ENCODE data around the gene ABHD15.

Gene ABHD15, protein sequence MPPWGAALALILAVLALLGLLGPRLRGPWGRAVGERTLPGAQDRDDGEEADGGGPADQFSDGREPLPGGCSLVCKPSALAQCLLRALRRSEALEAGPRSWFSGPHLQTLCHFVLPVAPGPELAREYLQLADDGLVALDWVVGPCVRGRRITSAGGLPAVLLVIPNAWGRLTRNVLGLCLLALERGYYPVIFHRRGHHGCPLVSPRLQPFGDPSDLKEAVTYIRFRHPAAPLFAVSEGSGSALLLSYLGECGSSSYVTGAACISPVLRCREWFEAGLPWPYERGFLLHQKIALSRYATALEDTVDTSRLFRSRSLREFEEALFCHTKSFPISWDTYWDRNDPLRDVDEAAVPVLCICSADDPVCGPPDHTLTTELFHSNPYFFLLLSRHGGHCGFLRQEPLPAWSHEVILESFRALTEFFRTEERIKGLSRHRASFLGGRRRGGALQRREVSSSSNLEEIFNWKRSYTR

DNA sequence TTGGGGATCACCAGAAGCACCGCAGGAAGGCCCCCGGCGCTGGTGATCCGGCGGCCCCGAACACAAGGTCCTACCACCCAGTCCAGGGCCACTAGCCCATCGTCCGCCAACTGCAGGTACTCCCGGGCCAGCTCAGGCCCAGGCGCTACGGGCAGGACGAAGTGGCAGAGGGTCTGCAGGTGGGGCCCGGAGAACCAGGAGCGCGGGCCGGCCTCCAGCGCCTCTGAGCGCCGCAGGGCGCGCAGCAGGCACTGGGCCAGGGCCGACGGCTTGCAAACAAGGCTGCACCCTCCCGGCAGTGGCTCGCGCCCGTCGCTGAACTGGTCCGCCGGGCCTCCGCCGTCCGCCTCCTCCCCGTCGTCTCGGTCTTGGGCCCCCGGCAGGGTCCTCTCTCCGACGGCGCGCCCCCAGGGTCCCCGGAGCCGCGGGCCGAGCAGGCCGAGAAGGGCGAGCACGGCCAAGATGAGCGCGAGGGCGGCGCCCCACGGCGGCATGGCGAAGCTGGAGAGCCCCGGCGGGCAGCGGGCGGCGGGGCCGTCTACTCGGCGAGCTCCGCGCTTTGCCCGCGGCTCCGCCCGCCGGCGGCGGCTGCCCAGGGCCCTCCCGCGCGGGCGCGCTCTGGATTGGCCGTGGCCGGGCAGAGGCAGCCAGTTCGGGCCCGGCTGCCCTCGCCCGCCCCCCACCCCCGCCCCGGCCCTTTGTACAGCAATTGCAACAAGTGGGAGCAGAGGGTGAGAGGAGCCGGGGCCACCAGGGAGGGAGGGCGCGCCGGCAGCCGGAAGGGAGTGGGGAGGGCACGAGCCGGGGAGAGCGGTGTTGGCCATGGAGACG is at the start of gene ABHD15:
Gene ABHD15 (minus strand): TSS at position 565 of the 831 bp plus-strand sequence. CDS start 71 bp downstream, at position 494.
- peak; percentile 81 for DNase-seq

DNA sequence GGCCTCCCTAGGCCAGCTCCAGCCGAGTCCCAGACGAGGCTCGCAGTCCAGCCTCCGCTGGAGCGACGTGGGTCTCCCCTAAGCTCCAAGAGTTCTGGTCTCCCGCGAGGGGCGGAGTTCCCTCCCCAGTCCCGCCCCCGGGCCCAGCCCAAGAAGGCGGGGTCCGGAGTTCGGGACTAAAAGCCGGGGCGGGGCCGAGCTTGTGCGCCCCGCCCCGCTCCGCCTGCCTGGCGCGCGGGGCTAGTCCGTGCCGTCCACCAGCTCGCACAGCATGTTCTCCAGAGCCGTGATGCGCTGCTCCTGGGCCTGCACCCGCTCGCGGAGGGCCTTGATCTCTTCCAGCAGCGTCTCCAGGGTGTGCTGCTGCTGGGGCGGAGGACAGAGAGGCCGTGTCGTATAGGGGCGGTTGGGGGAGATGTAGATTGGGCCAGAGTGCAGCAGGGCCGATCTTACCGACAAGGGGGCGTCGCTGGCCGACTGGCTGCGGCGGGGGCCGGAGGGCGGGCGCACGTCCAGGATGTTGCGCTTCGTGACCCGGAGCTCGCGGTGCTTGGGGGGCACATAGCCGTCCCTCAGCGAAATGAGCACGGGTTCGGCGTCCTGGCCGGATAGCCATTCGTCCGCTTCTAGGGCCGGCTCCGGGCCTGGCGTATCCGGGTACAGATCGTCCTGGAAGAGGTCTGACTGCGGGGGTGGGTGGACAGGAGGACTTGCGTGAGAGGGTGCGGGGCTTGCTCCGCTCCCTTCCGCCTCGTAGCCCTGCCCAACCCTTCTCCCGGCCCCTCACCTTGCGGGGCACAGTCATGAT is 48.9 kb upstream of the ABHD15 start:
- DNase-seq, result peak; percentile 94

DNA sequence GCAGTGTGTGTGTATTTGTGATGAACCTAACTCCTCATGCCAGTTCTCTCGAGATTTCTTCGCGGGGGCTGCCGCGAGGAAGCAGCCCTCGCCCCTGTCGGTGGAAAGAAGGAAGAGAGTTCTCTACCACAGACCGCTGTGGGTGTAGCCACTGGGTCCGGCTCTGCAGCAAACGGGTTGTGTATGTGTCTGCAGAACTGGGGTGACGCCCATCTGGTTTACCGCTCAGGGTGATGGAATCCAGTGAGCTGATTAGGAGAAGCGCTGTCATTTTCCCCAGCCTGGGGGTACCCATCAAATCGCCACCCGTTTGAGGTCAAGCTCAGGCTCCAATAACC is 48.2 kb upstream of the ABHD15 start:
- peak; percentile 58 for DNase-seq

DNA sequence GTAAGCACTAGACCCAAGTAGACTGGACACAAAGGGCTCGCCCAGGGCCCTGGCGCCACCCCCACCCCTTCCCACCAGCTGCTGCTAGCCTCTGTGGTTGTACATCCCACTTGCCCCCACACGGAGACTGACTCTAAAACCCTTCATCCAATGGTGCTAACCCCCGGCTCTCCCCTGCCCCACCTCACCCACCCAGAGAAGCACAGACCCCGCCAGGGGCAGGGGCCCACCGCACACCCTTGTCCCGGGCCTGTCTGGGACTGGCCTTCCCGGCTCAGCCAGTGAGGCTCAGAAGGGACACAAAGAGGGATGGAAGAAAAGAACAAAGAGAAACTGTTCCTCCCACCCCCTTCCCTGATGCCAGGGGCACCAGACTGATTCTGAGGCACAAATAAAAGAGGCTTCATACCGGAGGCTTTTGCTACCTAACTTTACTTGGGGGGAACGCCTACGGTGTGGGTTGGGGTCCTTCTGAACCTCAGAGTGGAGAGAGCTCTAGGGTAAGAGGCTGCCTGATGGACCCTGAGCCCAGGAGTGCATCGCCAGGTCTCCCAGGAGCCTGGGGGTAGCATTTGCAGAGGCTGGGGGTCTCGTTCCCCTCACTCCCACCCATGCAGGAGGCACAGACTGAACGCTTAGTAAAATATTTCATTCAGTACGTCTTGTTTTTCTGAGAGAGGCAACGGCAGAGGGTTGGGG is 47.7 kb upstream of the ABHD15 start:
- no peak for DNase-seq

DNA sequence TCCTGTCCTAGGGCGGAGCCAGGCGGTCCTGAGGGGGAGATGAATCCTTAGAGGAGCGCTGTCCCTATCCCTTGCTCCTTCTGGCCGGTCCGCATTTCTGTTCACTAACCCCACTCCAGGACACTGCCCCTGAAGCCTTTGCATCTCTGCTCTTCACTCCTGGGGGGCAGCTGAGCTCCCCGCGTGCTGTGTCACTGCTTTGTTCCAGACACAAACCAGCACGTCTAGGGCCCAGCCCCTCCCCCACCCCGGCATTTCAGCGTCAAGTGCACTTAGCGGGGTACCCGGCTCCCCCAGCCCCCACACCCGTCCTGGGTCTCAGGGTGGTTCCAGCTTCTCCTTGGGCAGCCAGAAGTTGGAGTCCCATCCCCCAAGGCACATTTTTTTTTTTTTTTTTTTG is 47.0 kb upstream of the ABHD15 start:
- DNase-seq, result no peak

DNA sequence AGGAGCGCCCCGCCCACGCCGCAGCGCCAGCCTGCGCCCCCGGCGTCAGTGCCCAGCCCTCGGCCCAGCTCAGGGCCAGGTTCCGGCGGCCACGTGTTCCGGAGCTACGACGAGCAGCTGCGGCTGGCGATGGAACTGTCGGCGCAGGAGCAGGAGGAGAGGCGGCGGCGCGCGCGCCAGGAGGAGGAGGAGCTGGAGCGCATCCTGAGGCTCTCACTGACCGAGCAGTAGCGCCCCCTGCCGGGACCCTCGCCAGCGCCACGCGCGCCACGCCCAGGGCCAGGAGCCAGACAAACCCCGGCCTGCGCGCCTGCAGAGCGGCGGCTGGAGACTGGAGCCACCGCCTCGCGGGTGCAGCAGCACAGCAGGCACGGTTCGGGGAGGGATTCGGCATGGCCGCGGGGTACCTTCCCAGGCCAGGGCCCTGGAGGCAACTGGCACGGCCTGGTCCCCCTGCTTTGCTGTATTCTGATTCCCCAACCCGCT is 46.6 kb upstream of the ABHD15 start:
- peak; percentile 96 for DNase-seq

DNA sequence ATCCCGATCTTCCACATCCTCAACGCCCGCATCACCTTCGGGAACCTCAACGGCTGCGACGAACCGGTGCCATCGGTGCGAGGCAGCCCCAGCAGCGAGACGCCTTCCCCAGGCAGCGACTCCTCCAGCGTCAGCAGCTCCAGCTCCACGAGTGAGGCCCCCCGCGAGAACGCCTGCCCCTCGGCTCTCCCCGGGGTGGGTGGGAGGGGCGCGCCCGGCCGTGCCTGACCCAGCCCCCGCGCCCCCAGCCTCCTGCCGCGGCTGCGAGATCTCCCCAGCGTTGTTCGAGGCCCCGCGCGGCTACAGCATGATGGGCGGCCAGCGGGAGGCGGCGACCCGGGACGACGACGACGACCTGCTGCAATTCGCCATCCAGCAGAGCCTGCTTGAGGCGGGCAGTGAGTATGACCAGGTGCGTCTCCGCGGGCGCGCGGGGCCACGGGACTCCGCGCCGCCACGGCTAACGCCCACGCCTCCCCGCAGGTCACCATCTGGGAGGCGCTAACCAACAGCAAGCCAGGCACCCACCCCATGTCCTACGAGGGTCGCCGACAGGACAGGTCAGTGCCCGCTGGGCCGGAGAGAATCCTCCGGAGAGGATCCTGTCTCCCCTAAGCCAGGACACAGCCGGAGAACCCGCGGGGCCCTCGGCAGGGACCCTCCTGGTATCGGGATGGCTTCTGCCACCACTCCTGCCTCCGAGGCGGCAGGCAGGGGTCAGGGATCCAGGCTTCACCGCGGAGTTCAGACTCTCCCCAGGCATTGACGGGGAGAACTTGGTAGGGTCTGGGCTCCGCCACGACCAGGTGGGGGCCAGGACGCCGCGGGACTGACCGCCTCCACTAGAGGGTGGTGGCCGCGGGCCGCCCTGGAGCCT is 45.8 kb upstream of the ABHD15 start:
- DNase-seq, result no peak

DNA sequence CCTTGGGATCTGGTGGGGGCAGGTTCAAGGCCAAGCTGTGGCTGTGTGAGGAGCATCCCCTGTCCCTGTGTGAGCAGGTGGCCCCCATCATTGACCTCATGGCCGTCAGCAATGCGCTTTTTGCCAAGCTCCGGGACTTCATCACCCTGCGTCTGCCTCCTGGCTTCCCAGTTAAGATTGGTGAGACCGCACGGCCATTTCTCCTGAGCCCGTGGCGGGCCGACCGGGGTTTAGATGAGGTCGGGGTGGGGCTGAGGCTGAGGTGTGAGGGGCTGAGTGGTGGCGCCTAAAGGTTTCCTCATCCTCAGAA is 45.2 kb upstream of the ABHD15 start:
- DNase-seq, result no peak

DNA sequence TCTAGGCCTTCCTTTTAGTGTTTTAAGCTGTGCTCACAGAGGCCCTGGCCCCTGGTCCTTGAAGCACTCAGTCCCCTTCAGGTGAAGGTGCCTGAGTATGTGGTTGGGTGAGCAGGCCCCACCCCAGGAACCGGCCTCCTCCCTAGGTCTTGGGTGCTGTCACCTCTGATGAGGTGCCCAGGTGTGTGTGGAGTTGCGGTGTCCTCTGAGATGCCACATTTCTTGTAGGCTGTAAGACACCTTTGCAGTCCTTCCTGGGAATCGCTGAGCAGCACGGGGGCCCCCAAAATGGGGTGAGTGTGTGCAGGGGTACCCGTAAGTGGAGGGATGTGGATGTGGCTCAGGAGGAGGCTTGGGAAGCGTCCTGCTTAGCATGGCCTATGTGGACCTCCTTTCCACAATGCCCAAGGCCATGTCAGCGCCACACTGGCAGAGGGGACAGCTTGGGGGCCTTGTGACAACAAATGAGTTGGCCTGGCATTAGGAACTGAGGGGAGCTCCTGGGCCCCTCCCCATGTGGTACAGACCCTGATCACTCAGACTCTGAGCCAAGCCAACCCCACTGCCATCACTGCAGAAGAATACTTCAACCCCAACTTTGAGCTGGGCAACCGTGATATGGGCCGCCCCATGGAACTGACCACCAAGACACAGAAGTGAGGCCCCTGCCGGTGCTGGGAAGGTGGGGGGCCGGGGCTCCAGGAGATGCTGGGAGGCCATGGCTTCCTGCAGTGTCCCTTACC is 44.7 kb upstream of the ABHD15 start:
- DNase-seq, result no peak

DNA sequence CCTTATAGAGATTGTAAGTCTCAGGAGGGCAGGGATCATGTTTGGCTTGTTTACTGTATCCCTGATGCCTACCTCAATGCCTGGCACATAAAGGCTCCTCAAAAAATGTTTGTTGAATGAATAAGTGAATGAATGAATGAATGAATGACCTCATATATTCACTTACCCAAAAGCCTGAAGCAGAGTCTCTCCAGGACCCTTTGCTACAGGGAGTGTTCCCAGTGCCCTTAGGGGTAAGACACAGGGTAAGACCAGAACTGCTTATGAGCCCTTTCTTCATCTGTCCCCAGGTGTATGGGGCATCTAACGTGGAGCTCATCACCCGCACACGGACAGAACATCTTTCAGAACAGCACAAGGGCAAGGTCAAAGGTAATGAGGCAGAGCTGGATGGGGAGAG is 43.6 kb upstream of the ABHD15 start:
- DNase-seq, result no peak

DNA sequence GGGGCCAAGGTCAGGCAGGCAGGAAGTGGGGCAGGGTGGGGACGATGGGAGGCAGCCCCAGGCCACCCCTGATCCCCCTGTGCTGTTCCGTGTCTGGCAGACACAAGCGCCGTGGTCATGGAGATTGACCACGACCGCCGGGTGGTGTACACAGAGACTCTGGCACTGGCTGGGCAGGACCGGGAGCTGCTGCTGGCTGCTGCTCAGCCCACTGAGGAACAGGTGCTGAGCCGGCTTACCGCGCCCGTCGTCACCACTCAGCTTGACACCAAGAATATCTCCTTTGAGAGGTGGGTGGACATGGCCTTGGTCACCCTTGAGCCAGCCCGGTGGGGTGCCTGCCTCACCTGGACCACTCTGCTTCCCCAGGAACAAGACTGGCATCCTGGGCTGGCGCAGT is 42.1 kb upstream of the ABHD15 start:
- DNase-seq, result no peak

DNA sequence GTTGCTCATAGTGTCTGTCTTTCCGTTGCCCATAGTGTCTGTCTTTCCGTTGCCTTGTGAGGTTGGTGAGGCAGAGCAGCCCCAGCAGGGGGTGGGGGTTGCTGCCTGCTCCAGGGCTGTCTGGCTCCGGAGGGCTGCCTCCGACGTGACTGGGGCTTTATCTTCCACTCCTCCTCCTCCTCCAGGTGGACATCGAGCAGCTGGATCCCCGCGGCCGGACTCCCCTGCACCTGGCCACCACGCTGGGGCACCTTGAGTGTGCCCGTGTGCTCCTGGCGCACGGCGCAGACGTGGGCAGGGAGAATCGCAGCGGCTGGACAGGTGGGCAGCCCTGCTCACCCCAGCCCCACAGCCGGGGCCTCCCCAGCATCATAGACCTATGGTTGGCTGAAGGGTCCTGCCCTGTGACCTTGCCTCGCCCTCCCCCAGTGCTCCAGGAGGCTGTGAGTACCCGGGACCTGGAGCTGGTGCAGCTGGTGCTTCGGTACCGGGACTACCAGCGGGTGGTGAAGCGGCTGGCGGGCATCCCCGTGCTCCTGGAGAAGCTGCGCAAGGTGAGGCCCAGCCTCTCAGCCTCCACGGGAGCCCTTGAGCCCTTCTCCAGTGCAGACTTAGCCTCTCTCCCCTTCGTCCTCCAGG is 40.8 kb upstream of the ABHD15 start:
- DNase-seq, result no peak

DNA sequence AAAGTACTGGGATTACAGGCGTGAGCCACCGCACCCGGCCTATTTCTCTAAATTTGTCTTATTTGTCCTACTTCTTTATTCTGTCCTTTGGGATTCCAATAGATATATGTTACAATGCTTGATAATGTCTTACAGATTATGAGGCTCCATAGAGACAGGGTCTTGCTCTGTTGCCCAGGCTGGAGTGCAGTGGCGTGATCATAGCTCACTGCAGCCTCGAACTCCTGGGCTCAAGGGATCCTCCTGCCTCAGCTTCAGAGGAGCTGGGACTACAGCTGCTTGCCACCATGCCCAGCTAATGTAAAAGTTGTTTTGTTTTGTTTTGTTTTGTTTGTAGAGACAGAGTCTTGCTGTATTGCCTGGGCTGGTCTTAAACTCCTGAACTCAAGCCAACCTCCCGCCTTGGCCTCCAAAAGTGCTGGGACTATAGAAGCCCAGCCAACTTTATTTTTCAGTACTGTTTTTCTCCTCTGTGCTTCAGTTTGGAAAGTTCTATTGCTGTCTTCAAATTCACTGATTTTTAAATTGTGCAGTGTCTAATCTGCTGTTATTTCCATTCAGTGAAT is 36.4 kb upstream of the ABHD15 start:
- no peak for DNase-seq

DNA sequence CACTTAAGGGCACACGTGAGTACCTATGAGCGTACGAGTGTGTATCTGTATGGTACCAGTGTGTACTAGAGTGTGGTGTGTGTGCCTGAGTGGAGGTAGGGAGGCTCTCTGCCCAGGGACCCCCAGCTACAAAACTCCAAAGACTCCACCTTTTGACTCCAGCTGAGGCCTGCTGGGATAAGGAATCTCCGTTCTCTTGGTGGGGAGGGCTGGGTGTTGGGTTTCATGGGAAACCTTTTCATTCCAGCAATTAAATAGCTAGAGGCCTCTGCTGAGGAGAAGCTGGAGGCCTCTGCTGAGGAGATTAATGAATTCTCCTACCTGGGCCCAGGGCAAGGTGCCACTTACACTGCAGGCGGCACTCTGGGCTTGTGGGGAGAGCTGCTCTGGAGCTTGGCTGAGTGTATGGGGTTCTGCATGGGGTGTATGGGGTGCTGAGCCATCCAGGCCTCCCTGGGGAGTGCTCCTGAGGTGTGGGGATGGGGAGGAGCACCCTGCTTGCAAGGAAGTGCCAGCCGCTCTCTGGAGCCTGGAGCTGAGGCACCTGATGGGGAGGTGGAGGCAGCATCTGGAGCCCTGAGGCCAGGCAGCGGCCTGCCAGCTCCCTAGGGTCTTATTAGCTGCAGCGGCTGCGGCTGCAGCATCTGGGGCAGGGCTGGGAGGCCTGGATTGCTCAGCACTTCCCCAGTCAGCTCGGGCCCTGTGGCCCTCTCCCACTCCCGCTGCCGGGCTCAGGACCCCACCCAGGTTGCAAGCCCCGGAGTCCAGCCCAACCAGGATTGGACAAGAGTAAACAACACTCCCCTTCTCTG is 30.7 kb upstream of the ABHD15 start:
- DNase-seq, result no peak

DNA sequence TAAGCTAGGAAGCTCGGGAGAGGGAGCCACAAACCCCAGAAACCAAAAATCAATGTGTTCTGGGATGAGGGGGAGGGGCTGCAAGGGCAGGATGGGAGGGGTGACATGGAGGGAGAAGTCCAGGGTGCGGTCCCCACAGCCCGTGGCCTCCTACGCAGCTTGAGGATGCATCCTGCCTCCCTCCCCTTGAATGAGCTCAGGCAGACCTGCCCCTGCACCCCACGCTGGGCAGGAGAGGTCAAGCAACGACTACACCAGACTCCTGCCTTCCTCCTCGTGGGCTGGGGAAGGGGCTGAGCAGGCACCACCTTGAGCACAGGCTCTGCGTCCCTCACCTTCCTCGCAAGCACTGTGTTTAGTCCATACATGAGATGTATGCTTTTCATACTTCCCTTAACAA is 30.0 kb upstream of the ABHD15 start:
- DNase-seq, result no peak

DNA sequence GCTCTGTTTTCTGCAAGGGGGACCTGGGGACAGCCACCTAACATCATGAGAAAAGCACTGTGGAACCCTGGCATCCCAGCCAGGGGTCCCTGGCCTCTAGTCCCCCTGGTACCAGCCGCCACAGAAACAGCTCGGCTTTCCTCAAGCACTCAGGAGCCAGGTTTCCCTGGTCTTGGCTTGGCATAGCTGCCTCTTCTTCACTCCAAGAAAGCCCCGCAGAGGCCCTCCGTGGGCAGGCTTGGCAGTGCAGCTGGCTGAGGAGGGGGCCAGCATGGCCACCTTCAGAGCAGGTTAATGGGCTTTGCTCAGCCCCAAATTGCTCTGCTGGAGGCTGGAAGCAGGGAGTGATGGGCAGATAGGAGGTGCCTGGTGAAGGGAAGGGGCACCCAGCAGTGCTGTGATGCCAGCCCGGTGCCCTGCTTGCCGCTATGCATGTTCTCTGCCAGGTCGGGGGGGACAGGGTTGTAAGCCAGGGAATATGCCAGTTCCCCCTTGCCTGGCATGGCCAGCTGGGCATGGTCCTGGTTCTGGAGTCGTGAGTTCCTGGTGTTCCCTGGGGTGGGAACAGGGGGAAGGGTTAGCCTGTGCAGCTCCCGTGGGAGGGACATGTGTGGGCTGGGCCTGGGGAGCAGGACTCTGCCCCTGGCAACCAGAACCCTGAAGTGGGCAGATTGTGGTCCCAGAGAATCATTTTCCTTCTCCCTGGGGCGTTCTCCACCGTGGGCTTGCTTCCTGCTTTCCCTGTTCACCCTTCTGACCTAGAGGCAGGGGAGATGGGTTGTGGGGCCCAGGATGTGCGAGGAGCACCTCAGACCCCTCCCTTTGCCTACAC is 29.3 kb upstream of the ABHD15 start:
- DNase-seq, result no peak

DNA sequence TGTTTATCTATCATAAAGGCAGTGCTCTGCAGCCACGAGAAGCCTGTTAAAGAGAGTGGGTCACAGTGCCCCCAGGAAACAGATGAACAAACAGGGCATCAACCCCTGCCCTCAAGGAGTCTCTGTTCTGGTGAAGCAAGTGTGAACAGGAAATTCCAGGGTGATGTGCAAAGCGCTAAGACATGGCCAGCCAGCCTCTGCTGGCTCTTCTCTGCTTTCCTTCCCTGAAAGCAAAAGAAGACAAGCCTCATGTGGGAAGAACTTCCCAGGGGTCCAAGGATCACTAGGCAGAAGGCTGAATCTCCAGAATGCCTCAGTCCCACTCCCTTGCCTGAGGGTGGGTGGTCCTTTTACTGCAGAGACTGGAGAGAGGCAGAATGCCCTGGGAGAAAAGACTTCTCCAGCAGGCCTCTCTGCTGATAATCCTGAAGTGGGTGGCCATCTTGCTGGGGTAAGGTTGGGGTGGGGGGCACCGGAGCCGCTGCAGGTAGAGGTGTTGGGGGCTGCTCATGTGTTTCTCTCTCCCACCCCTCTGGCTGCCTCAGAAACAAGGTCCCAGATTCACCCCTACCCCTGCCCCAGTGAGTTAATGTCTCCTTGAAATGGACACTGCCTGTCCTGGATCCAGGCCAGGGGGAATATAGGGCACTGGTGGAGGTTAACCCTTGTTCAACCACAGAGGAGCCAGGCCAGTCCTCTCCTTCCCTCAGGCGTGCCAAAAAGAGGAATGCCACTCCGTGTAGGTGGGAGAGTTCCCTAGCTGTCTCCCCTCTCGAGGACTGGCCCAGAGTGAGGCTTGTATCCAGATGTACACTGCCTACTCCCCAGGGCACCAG is 28.5 kb upstream of the ABHD15 start:
- no peak for DNase-seq
